Left lung (tissue), 10 donors: Measurements from ENCODE around the gene SMYD2. TPM values are rescaled to one million over a fixed set of nuclear protein-coding genes. Genes with fewer than 3 reads are reported as not detected.

Experiments
- ATAC-seq: fragments of 200-7000 bp; cut with Tn5 transposase; one replicate; pipeline ENCODE4 v1.9.1; 2020; ENCODE audit warnings: moderate library complexity
- DNase-seq, 4 donors: peaks; one replicate each; pipeline ENCODE4 v3.0.0-alpha.2; 2013 to 2020
- H3K27ac ChIP-seq, 2 donors: fragments of 200-600 bp; sonication (generic) in 1 of 2; one replicate each; pipeline versions ENCODE4 v1.5.0 to v1.8.0; 2020 to 2021
- H3K27me3 ChIP-seq, 2 donors: fragments of 200-600 bp; sonication (generic) in 1 of 2; one replicate each; pipeline versions ENCODE4 v1.5.0 to v1.8.0; 2020 to 2021
- H3K36me3 ChIP-seq, 2 donors: fragments of 200-600 bp; sonication (generic) in 1 of 2; one replicate each; pipeline versions ENCODE4 v1.5.0 to v1.8.0; 2020 to 2021
- H3K4me1 ChIP-seq, 2 donors: fragments of 200-600 bp; one replicate each; pipeline ENCODE4 v1.8.0; 2021
- H3K4me3 ChIP-seq, 2 donors: fragments of 200-600 bp; sonication (generic) in 1 of 2; one replicate each; pipeline versions ENCODE4 v1.5.0 to v1.8.0; 2020 to 2021; ENCODE audit warnings: mild to moderate bottlenecking in 1 of 2
- H3K9me3 ChIP-seq, 2 donors: fragments of 200-600 bp; sonication (generic) in 1 of 2; one replicate each; pipeline versions ENCODE4 v1.5.0 to v1.8.0; 2020 to 2021
- intact Hi-C, 2 donors: fragments of 100-400 bp; cut with DNase I; formaldehyde crosslinking; loops; one replicate each; pipeline versions ENCODE4 v1.11.2 to v1.14.2; 2022
- polyA plus RNA-seq, 6 donors: library from polyadenylated mRNA; unstranded; fragments of 120-200 nt; gene quantifications; one replicate each; pipeline ENCODE4 v1.2.1, GENCODE V29; 2013; ENCODE audit not compliant: insufficient read length in 6 of 6
- total RNA-seq, 2 donors: library from RNA; stranded (reverse); fragmentation: NEBNext Ultra II Directional; extraction: Animal tissue kit (Norgen Biotek cat#: 25700); gene quantifications; one replicate each; pipeline ENCODE4 v1.2.1, GENCODE V29; 2021
- TF ChIP-seq, protein P1 (sequence below), 2 donors: fragments of 200-600 bp; sonication (generic) in 1 of 2; IDR thresholded peaks; one replicate each; pipeline versions ENCODE4 v1.5.0 to v1.8.0; 2021; ENCODE audit warnings: antibody characterized with exemption in 2 of 2
- donor health status: DM: no; HTN: yes; CAD: no.
- donor health status: DM: no; HTN: no; CAD: no.

SMYD2 gene
- total and polyA plus RNA-seq, 8 donors = 33.2 to 75.5 (median 67.8) TPM

- DNase-seq = peak in 1 of 4 donors; percentile 61
- Histone ChIP-seq H3K36me3 (no peaks in the 10 kb centered on the region), H3K9me3 (no peaks in the 10 kb centered on the region), H3K4me1 (peaks cover 0 to 17% of the 10 kb centered on the region in 2 donors), H3K27me3 (no peaks in the 10 kb centered on the region), H3K4me3 (no peak overlapping the region), H3K27ac (no peak overlapping the region)
- ATAC-seq = no peak
- intact Hi-C loops = no loop called here
- TF ChIP-seq, protein P1, sequence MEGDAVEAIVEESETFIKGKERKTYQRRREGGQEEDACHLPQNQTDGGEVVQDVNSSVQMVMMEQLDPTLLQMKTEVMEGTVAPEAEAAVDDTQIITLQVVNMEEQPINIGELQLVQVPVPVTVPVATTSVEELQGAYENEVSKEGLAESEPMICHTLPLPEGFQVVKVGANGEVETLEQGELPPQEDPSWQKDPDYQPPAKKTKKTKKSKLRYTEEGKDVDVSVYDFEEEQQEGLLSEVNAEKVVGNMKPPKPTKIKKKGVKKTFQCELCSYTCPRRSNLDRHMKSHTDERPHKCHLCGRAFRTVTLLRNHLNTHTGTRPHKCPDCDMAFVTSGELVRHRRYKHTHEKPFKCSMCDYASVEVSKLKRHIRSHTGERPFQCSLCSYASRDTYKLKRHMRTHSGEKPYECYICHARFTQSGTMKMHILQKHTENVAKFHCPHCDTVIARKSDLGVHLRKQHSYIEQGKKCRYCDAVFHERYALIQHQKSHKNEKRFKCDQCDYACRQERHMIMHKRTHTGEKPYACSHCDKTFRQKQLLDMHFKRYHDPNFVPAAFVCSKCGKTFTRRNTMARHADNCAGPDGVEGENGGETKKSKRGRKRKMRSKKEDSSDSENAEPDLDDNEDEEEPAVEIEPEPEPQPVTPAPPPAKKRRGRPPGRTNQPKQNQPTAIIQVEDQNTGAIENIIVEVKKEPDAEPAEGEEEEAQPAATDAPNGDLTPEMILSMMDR (IDR thresholded peaks at IDR 0.05) = no peak
Observed at GRCh38 chr1:214285610-214286440, 4.9 kb downstream of the SMYD2 start.

DNA sequence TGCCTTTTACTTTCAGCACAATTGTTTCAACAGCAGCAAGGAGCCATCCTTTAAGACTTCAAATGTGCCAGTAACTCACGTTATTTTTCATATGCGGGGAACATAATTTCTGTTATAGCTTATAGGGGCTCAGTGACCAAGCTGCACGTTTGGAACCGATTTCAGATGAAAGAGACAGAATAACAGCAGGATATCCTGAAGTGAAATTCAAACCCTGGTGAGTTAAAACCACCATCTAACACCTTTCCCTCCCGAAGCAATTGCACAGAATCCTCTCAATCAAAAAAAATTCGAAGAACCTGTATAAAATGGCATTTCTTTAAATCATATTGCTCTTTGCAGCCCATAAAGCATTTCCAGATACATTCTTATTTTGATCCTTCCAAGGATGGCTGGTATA, 6.9 kb downstream of the SMYD2 start:
- no peak for ATAC-seq
- Histone ChIP-seq H3K27me3 (no peaks in the 10 kb centered on the region), H3K27ac (no peak overlapping the region), H3K9me3 (no peaks in the 10 kb centered on the region), H3K4me3 (no peak overlapping the region), H3K4me1 (peaks cover 0 to 14% of the 10 kb centered on the region in 2 donors), H3K36me3 (no peaks in the 10 kb centered on the region)
- intact Hi-C loops = no loop called here
- TF ChIP-seq, protein P1 (IDR thresholded peaks at IDR 0.05) = no peak
- no peak for DNase-seq

DNA sequence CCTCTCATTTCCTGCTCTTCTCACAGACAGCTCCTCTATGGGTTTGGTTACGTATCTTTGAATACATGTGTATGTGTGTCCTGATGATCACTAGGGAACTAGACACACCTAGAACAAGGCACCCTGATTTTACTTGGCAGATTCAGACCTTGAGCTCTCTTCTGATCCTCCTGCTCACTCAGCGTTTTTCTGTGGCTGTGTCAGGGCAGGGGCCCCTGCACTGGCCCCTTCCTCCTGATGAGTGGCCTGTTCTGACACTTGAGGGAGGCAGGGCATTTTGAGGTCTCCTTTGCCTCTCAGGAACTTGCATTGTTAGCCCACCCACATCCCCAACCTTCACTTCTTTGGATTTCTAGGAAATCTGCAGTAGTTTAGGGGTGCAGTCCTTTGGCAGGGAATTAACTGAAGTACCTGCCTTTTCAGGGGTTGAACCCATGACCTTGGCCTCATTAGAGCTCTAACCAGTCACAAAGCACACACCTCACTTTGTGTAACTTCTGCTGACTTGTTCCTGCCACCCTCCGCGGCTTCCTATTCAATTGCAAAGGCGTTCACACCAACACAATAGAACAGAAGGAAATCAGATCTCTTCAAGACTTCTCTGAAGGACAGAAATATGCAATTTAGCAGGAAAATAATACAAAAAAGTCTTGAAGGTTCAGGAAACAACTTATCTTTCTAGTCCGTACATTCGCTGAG, 8.8 kb downstream of the SMYD2 start:
- H3K9me3 ChIP-seq = no peaks in the 10 kb centered on the region
- TF ChIP-seq, protein P1 (IDR thresholded peaks at IDR 0.05) = no peak
- no peaks in the 10 kb centered on the region for H3K36me3 ChIP-seq
- no peak overlapping the region for H3K4me3 ChIP-seq
- H3K4me1 ChIP-seq = peaks cover 0 to 11% of the 10 kb centered on the region in 2 donors
- H3K27ac ChIP-seq = no peak overlapping the region
- no peaks in the 10 kb centered on the region for H3K27me3 ChIP-seq
- no peak for ATAC-seq
- intact Hi-C loops = no loop called here
- no peak for DNase-seq

DNA sequence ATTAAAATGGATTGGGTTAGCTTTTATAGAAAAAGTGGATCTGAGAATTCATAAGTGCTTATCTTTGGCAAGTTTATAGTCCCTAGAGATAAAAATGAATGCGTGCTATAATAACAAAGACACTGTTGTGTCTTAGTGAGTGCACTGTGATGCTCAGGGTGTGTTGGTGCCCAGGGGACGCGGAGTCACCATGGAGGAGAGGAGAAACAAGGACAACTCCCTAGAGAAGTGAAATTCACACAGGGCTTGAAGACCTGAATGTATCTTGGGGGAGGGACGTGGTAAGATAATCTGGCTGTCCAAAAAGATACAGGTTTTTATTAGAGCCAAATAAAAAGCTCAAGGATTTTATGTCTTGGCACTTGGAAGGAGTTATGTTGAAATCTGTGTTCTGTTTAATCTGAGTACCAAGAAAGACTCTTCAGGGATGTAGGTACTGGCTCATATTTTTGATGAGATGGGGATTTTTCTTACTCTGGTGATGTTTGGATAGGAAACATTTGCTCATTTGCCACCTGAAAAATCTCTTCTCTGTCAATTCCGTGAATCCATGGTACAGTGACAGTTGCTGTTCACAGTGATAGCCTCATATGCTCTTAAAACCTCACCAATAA, 9.6 kb downstream of the SMYD2 start:
- no peaks in the 10 kb centered on the region for H3K9me3 ChIP-seq
- TF ChIP-seq, protein P1 (IDR thresholded peaks at IDR 0.05) = no peak
- no peak overlapping the region for H3K4me3 ChIP-seq
- ATAC-seq (no peak), DNase-seq (no peak)
- H3K27me3 ChIP-seq = no peaks in the 10 kb centered on the region
- no peak overlapping the region for H3K27ac ChIP-seq
- H3K36me3 ChIP-seq = no peaks in the 10 kb centered on the region
- intact Hi-C loops = no loop called here
- H3K4me1 ChIP-seq = peaks cover 0 to 11% of the 10 kb centered on the region in 2 donors

DNA sequence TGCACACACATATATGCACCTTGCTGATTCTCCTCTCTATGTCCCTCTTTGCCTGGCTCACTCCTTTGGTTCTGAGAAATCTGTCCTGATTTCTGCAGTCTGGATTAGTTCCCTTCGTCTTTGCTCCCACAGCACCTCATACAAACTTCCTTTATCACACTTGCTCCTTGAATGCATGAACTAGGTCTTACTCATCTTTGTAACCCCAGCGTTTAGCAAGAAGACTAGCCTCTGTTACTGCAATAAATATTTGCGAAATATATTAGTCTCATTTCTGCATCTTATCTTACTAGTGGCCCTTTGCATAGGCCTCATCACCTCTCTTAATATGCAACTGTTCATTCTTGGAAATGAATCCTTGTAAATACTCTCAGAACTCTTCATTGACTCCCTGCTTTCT, 11.4 kb downstream of the SMYD2 start:
- intact Hi-C loops = no loop called here
- no peak overlapping the region for H3K27ac ChIP-seq
- no peak for ATAC-seq

More for the DNA sequence above, 11.4 kb downstream of the SMYD2 start:
- TF ChIP-seq, protein P1 (IDR thresholded peaks at IDR 0.05) = no peak
- Histone ChIP-seq H3K9me3 (no peaks in the 10 kb centered on the region), H3K36me3 (no peaks in the 10 kb centered on the region), H3K4me1 (peaks cover 0 to 19% of the 10 kb centered on the region in 2 donors), H3K4me3 (no peak overlapping the region), H3K27me3 (no peaks in the 10 kb centered on the region)
- DNase-seq = no peak
